Measurements from ENCODE around the gene CAVIN2.

- no peak for TF ChIP-seq CTCF (IDR thresholded peaks at IDR 0.05)
- no peak for TF ChIP-seq POLR2A (IDR thresholded peaks at IDR 0.05)
These were observed 29.0 kb upstream of the CAVIN2 start for GRCh38 chr2:191875859-191876258.
